SKM-1 treated with dmso at 0.1 percent for 144 hours (cell line): ENCODE results near the gene ITPR2.
"Not testable (repeated sequence)": the region's sequence is repeated elsewhere in the genome, so short reads cannot be mapped to it uniquely, and the experiment has no call there.

Experiments
- DNase-seq: peaks from one replicate; lab custom pipeline; 2025; ENCODE audit not compliant: unreplicated experiment; lab: John Stamatoyannopoulos, UW

ITPR2 gene

DNA sequence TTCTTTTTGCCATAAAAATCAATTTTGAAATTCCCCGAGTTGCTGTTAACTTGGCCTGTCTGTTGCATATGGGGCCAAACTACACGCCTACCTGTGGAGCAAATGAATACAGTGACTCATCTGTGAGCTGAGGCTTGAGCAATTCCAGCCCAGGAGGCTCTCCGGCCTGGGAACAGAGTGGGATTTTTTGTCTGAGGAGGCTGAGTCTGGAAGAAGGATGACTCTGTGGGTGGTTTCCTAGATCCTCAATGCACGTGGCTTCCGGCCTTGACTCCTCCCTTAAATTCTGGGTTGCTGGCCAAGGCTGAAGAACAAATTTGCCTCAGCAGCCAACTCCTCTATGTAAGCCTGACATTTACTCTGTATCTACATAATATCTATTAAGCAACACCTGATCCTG is 513.5 kb downstream of the ITPR2 start:
- DNase-seq, result no peak

GRCh38 chr12:26318661-26319068 is 514.3 kb downstream of the ITPR2 start:
- DNase-seq, result no peak

- no peak for DNase-seq
Measured at GRCh38 chr12:26317942-26318575, 514.9 kb downstream of the ITPR2 start.

DNA sequence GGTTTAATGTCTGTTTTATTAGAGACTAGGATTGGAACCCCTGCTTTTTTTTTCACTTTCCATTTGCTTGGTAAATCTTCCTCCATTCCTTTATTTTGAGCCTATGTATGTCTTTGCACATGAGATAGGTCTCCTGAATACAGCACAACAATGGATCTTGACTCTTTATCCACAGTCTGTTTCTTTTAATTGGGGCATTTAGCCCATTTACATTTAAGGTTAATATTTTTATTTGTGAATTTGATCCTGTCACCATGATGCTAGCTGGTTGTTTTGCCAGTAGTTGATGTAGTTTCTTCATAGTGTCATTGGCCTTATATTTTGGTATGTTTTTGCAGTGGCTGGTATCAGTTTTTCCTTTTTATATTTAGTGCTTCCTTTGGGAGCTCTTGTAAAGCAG is 518.9 kb downstream of the ITPR2 start:
- not testable (repeated sequence) for DNase-seq

DNA sequence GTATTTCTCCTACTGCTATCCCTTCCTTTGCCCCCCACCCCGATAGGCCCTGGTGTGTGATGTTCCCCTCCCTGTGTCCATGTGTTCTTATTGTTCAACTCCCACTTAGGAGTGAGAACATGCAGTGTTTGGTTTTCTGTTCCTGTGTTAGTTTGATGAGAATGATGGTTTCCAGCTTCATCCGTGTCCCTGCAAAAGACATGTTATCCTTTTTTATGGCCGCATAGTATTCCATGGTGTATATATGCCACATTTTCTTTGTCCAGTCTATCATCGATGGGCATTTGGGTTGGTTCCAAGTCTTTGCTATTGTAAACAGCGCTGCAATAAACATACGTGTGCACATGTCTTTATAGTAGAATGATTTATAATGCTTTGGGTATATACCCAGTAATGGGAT is 522.5 kb downstream of the ITPR2 start:
- not testable (repeated sequence) for DNase-seq

GRCh38 chr12:26309634-26310033 is 523.4 kb downstream of the ITPR2 start:
- no peak for DNase-seq

GRCh38 chr12:26304273-26304672 is 528.7 kb downstream of the ITPR2 start:
- DNase-seq, result no peak

DNA sequence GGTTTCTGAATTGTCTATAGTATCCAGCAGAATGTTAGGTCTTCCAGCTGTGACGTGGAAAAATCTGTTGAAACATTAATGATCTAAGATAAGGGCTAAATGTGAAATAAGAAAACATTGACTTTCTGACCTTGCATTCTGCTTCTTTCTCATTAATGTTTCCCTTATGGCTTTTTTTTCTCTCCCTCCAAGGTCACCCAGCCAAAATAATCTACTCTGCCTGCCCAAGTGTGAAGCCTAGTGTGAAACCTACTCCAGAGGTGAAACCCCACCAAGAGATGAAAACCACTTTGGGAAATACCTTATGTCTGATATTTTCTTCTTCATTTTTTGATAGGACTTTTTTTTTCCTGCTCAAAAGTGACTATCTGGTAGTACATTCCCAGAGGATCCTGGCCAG is 529.6 kb downstream of the ITPR2 start:
- no peak for DNase-seq

DNA sequence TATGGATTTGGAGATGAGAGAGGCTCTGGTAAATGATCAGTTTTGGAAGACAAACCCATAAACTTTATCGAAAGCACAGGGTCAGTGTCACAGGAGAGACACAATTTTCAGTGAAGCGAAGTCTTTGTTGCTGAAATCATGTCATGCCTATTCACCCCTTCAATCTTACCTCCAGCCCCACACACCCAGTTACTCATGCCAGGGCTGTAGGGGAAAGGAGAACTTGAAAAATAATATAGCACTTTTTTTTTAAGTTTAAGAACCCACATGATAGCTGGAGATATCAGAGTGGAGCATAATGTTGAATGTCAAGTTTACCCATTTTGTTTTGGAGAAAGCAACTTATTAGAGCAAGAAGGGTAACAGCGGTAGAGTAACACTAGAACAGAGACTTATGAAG is 530.2 kb downstream of the ITPR2 start:
- DNase-seq, result no peak

DNA sequence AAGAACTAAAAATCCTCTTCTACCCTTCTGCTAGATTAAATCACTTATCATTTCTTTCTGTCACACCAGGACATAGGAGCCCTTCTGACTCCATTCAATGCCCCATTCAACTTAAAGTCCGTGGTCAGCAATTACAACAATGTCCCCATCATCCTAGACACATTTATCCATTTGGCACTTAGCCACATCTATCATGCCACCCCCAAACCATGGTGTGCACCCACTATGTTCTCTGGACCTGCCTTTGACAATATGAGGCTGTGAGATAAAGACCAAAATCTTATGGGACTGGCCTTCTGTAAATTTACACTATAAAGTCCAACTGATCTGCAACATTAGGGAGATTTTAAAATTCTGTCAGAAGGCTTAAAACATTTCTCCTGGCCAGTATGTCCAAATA is 533.2 kb downstream of the ITPR2 start:
- DNase-seq, result no peak

DNA sequence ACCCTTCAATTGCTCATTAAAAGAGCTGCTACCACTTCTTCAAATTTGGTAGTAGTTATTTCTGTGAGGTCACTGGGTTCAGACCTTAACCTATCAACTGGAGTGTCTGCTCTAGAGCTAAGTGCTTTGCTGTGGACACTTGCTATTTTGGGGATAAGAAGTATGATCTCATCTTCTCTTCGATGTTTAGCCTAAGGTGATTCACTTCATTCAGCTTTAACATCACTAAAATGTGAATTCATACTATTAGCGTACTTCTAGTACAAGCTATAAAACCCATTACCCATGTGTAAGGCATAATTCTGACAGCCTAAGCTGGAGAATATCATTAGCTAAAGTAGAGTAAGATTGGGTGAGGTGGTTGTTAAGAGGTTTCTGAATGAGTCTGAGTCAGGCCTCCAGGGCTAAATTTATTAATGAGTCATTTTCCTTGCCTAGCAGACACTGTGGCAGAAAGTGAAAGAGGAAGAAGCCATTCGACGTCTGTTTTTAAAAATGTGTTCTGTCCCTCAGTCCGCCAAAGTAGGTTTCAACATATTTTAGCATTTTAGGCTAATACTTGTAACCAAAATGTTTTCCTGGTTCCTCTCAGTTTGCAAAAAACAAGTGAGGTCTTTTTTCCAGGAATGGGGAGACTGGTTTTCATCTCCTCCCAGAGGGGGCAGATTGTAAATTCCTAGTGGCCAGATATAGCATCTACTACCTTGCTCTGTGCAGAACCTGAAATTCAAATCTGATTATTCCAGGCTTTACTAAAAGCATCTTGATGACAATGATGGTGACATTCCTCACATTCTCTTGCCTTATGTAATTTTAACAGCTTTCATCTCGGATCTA is 534.0 kb downstream of the ITPR2 start:
- DNase-seq, result peak; percentile 69

DNA sequence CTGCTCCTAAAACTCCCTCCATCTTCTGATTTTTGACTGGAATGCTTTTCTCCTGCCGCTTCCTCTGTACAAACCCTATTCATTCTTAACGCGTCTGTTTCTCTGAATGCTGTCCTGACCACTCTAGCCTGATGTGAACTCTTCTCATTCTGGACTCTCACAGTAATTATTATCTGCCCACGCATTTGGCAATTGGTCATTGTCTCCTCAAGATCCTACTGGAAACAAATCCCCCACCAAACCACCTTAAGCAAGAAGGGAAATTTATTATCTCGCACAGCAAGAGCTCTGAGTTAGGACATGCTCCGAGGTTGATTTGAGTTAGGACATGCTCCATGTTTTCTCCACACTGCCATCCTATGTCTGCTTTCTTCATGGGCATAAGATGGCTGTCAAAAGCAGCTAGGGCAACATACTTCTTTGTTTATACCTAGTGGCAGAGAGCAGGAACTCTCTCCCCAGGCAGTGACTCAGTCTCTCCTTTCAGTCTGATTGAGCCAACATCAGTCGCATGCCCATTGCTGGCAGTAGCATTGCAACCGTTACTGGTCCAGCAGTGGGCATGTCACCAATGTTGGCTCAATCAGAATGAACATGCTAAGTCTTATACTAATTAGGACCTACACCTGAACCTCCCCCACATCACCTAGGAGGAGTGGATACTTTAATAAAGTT is 535.5 kb downstream of the ITPR2 start:
- DNase-seq, result no peak

DNA sequence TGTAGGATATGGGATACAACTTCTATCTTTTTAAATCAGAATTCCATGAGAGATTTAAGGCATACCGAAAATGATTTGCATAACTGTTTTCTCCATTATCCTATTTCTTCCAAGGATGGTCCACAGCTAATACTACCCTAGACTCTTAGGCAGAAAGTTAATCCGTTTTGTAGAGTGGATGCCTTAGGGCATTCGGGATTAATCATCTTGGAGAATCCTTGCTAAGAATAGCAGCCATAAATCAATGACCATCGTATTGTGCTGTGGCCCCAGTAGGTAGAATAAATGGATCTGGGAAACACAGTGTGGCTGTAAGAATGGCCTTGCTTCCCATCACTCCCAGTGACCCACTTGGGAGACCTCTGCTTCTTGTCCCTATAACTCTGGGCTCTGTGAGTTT is 538.0 kb downstream of the ITPR2 start:
- DNase-seq, result no peak

GRCh38 chr12:26293612-26294011 is 539.4 kb downstream of the ITPR2 start:
- DNase-seq, result no peak

GRCh38 chr12:26292596-26292995 is 540.4 kb downstream of the ITPR2 start:
- no peak for DNase-seq

GRCh38 chr12:26290565-26290964 is 542.4 kb downstream of the ITPR2 start:
- DNase-seq, result no peak

- no peak for DNase-seq
Measured at GRCh38 chr12:26287671-26288381, 545.2 kb downstream of the ITPR2 start.
